HCT116 (cell line): ENCODE measurements around the gene CSRP3. TPM values are rescaled to one million over a fixed set of nuclear protein-coding genes. Genes with fewer than 3 reads are reported as not detected.

Experiments used
- ATAC-seq: fragments of 200-7000 bp; cut with Tn5 transposase; 2 replicates; pipeline ENCODE4 v1.9.1; 2020; ENCODE audit warnings: mild to moderate bottlenecking, moderate library complexity
- BruUV-seq: library from RNA; stranded (reverse); fragments of 400-500 nt; replicated peaks from 2 replicates; lab custom pipeline; 2021; lab: Mats Ljungman, UMichigan
- CTCF ChIA-PET: fragments of 300-600 bp; sonication (Branson Sonifier 250); formaldehyde crosslinking; loops from one replicate; lab custom pipeline; 2021; ENCODE audit warnings: antibody characterized with exemption; lab: Charles Lee
- POLR2A ChIA-PET: fragments of 300-600, 350-600 bp; sonication (Branson Sonifier 250); formaldehyde crosslinking; loops from one replicate; lab custom pipeline; 2021; ENCODE audit warnings: antibody characterized with exemption; lab: Charles Lee
- RAD21 ChIA-PET, 2 experiments: fragments of 300-600 bp; sonication (Branson Sonifier 250); formaldehyde crosslinking; loops; one replicate each; lab custom pipeline; 2023; ENCODE audit warnings: low total read pairs in 2 of 2; ENCODE audit not compliant: uncharacterized antibody in 2 of 2, unreplicated experiment in 2 of 2, low non-redundant PET in 1 of 2; lab: Charles Lee
- DNase-seq: peaks from one replicate; pipeline ENCODE4 v3.0.0-alpha.2; 2010; ENCODE audit warnings: low read depth, low spot score
- H2AFZ ChIP-seq: fragments of 200-600 bp; shearing (Covaris generic), sonication (generic); 2 replicates; pipeline ENCODE4 v1.6.1; 2017; ENCODE audit warnings: low read depth, mixed run types, mixed read lengths, antibody characterized with exemption, low read length; ENCODE audit not compliant: poor library complexity, severe bottlenecking
- H3K27ac ChIP-seq: 2 replicates; pipeline ENCODE4 v1.5.1; 2012; ENCODE audit warnings: low read depth, low read length
- H3K27me3 ChIP-seq: fragments of 200-600 bp; sonication (generic); 2 replicates; pipeline ENCODE4 v1.6.1; 2016; ENCODE audit warnings: mixed run types, low read length, mixed read lengths; ENCODE audit not compliant: insufficient read depth
- H3K36me3 ChIP-seq, 2 experiments: fragments of 200-500 bp in 1 of 2; fragments of 200-600 bp in 1 of 2; sonication (Bioruptor generic) in 1 of 2; sonication (generic) in 1 of 2; 2 replicates each; pipeline versions ENCODE4 v1.5.1 to v1.6.1; 2014 to 2016; ENCODE audit warnings: low read length in 2 of 2, inconsistent platforms in 1 of 2, mixed read lengths in 1 of 2, mixed run types in 1 of 2; ENCODE audit not compliant: insufficient read depth in 2 of 2, control insufficient read depth in 1 of 2
- H3K4me1 ChIP-seq, 2 experiments: fragments of 200-600 bp in 1 of 2; sonication (generic) in 1 of 2; 2 replicates each; pipeline versions ENCODE4 v1.5.1 to v1.6.1; 2012 to 2017; ENCODE audit warnings: low read length in 2 of 2, inconsistent platforms in 1 of 2, mild to moderate bottlenecking in 1 of 2, mixed read lengths in 1 of 2, mixed run types in 1 of 2, moderate library complexity in 1 of 2; ENCODE audit not compliant: insufficient read depth in 2 of 2, control insufficient read depth in 1 of 2
- H3K4me2 ChIP-seq: fragments of 200-600 bp; sonication (generic); 2 replicates; pipeline ENCODE4 v1.6.1; 2017; ENCODE audit warnings: mixed run types, low read length, mixed read lengths
- H3K4me3 ChIP-seq, 2 experiments: fragments of 200-600 bp in 1 of 2; sonication (generic) in 1 of 2; replicated peaks in 1 of 2; 2 replicates each; pipeline ENCODE4 v1.5.1; 2011 to 2016; ENCODE audit warnings: low read length in 2 of 2, control low read depth in 1 of 2, low read depth in 1 of 2, mild to moderate bottlenecking in 1 of 2, mixed read lengths in 1 of 2, mixed run types in 1 of 2
- H3K79me2 ChIP-seq: fragments of 200-600 bp; sonication (generic); 2 replicates; pipeline ENCODE4 v1.6.1; 2017; ENCODE audit warnings: mild to moderate bottlenecking, mixed run types, low read length, moderate library complexity, mixed read lengths; ENCODE audit not compliant: insufficient read depth
- H3K9ac ChIP-seq: fragments of 200-600 bp; sonication (generic); 2 replicates; pipeline ENCODE4 v1.6.1; 2016; ENCODE audit warnings: low read length, mixed read lengths
- H3K9me2 ChIP-seq: fragments of 200-600 bp; sonication (generic), shearing (Covaris generic); 2 replicates; pipeline ENCODE4 v1.6.1; 2017; ENCODE audit warnings: mixed run types, mild to moderate bottlenecking, moderate library complexity; ENCODE audit not compliant: insufficient read depth
- H3K9me3 ChIP-seq, 2 experiments: fragments of 200-500 bp in 1 of 2; fragments of 200-600 bp in 1 of 2; sonication (Bioruptor generic) in 1 of 2; sonication (generic) in 1 of 2; 2 replicates each; pipeline ENCODE4 v1.6.1; 2014 to 2017; ENCODE audit warnings: low read length in 2 of 2, mixed read lengths in 2 of 2, inconsistent platforms in 1 of 2, low read depth in 1 of 2, mild to moderate bottlenecking in 1 of 2, mixed run types in 1 of 2, moderate library complexity in 1 of 2; ENCODE audit not compliant: control insufficient read depth in 1 of 2, insufficient read depth in 1 of 2
- H4K20me1 ChIP-seq: fragments of 200-600 bp; sonication (generic), shearing (Covaris generic); 2 replicates; pipeline ENCODE4 v1.6.1; 2017; ENCODE audit warnings: mixed run types, mild to moderate bottlenecking, moderate library complexity; ENCODE audit not compliant: insufficient read depth
- CBX3 ChIP-seq: IDR thresholded peaks from 2 replicates; pipeline ENCODE4 v1.6.1; 2012; ENCODE audit warnings: low read depth
- CEBPB ChIP-seq: IDR thresholded peaks from 2 replicates; pipeline ENCODE4 v1.6.1; 2012; ENCODE audit warnings: low read depth
- EGR1 ChIP-seq: IDR thresholded peaks from 2 replicates; pipeline ENCODE4 v1.6.1; 2012; ENCODE audit warnings: low read depth
- ELF1 ChIP-seq: IDR thresholded peaks from 2 replicates; pipeline ENCODE4 v1.6.1; 2012; ENCODE audit warnings: low read depth, borderline replicate concordance
- EZH2 ChIP-seq: fragments of 200-600 bp; sonication (generic); IDR thresholded peaks from 2 replicates; pipeline ENCODE4 v1.6.1; 2017; ENCODE audit warnings: antibody characterized with exemption, mixed run types
- FOSL1 ChIP-seq: IDR thresholded peaks from 2 replicates; pipeline ENCODE4 v1.6.1; 2012; ENCODE audit warnings: low read depth
- MAX ChIP-seq: IDR thresholded peaks from 2 replicates; pipeline ENCODE4 v1.6.1; 2012
- POLR2A ChIP-seq: IDR thresholded peaks from 2 replicates; pipeline ENCODE4 v1.7.0; 2011; ENCODE audit warnings: borderline replicate concordance; ENCODE audit not compliant: insufficient read depth, insufficient read length; ENCODE audit errors: extremely low read depth
- RAD21 ChIP-seq: IDR thresholded peaks from 2 replicates; pipeline ENCODE4 v1.6.1; 2012; ENCODE audit warnings: low read depth, mild to moderate bottlenecking
- SP1 ChIP-seq: IDR thresholded peaks from 2 replicates; pipeline ENCODE4 v1.6.1; 2012; ENCODE audit warnings: low read depth
- YY1 ChIP-seq: IDR thresholded peaks from 2 replicates; pipeline ENCODE4 v1.6.1; 2011; ENCODE audit warnings: low read length, low read depth, moderate library complexity, mild to moderate bottlenecking; ENCODE audit not compliant: insufficient replicate concordance; ENCODE audit errors: extremely low read depth
- ZBTB33 ChIP-seq: IDR thresholded peaks from 2 replicates; pipeline ENCODE4 v1.6.1; 2011; ENCODE audit warnings: mild to moderate bottlenecking, low read length, moderate library complexity; ENCODE audit not compliant: insufficient replicate concordance; ENCODE audit errors: extremely low read depth
- intact Hi-C: fragments of 100-400 bp; cut with micrococcal nuclease; formaldehyde crosslinking; loops from 2 replicates; pipeline ENCODE4 v1.10.0; 2022
- total RNA-seq: library from RNA; stranded (reverse); gene quantifications from one replicate; pipeline ENCODE4 v1.2.1, GENCODE V29; 2021; ENCODE audit not compliant: unreplicated experiment
- TF ChIP-seq, protein P1 (sequence below), 3 experiments: fragments of 200-600 bp in 1 of 3; sonication (generic) in 1 of 3; IDR thresholded peaks in 2 of 3; conservative IDR thresholded peaks in 1 of 3; 2 replicates each; pipeline ENCODE4 v1.5.1; 2012 to 2017; ENCODE audit warnings: low read depth in 2 of 3, low read length in 2 of 3, antibody characterized with exemption in 1 of 3, borderline replicate concordance in 1 of 3, control low read depth in 1 of 3, mild to moderate bottlenecking in 1 of 3, mixed read lengths in 1 of 3, mixed run types in 1 of 3, moderate library complexity in 1 of 3; ENCODE audit not compliant: insufficient read depth in 1 of 3

The CSRP3 gene
- total RNA-seq, 1 experiment from 2014 or later = not detected

- no TSS peak for BruUV-seq
These were observed 33.7 kb downstream of the CSRP3 start for GRCh38 chr11:19168090-19168489.

More at GRCh38 chr11:19168090-19168489, 33.7 kb downstream of the CSRP3 start:
- Histone ChIP-seq H3K4me3 (no peak overlapping the region), H3K9me2 (no peaks in the 10 kb centered on the region), H4K20me1 (no peaks in the 10 kb centered on the region), H3K79me2 (no peaks in the 10 kb centered on the region), H3K36me3 (peaks cover 5 to 13% of the 10 kb centered on the region in 2 experiments; a peak in 2 of 4 replicates), H3K9me3 (no peaks in the 10 kb centered on the region), H3K9ac (no peak overlapping the region), H3K27ac (no peak overlapping the region), H3K4me1 (no peaks in the 10 kb centered on the region), H2AFZ (no peak overlapping the region), H3K27me3 (no peaks in the 10 kb centered on the region), H3K4me2 (no peak overlapping the region)
- DNase-seq (no peak), ATAC-seq (no peak)
- ChIA-PET POLR2A (no interaction called here), RAD21 (no interaction called here), CTCF (no interaction called here)
- intact Hi-C loops = no loop called here
- no peak for TF ChIP-seq FOSL1
- TF ChIP-seq ZBTB33 = no peak
- TF ChIP-seq, protein P1, sequence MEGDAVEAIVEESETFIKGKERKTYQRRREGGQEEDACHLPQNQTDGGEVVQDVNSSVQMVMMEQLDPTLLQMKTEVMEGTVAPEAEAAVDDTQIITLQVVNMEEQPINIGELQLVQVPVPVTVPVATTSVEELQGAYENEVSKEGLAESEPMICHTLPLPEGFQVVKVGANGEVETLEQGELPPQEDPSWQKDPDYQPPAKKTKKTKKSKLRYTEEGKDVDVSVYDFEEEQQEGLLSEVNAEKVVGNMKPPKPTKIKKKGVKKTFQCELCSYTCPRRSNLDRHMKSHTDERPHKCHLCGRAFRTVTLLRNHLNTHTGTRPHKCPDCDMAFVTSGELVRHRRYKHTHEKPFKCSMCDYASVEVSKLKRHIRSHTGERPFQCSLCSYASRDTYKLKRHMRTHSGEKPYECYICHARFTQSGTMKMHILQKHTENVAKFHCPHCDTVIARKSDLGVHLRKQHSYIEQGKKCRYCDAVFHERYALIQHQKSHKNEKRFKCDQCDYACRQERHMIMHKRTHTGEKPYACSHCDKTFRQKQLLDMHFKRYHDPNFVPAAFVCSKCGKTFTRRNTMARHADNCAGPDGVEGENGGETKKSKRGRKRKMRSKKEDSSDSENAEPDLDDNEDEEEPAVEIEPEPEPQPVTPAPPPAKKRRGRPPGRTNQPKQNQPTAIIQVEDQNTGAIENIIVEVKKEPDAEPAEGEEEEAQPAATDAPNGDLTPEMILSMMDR (IDR thresholded peaks at IDR 0.05 in 2 of 3, conservative IDR thresholded peaks at IDR 0.05 in 1 of 3; ENCODE audit: borderline replicate concordance in 1 of 3, insufficient read depth in 1 of 3, low read depth in 2 of 3, low read length in 2 of 3) = no peak
- no peak for TF ChIP-seq RAD21
- TF ChIP-seq EZH2 = no peak
- no peak for TF ChIP-seq YY1
- no peak for TF ChIP-seq EGR1
- no peak for TF ChIP-seq CEBPB
- no peak for TF ChIP-seq SP1
- TF ChIP-seq CBX3 = no peak
- TF ChIP-seq ELF1 = no peak
- no peak for TF ChIP-seq POLR2A
- TF ChIP-seq MAX = no peak
